GM19397 (cell line): Measurements from ENCODE around the gene RYR1.
"Not testable (repeated sequence)": the region's sequence is repeated elsewhere in the genome, so short reads cannot be mapped to it uniquely, and the experiment has no call there.

ENCODE experiments used
- ATAC-seq: cut with Tn5 transposase; IDR thresholded peaks from one replicate; pipeline ENCODE4 v1.9.1; 2021; ENCODE audit warnings: mild to moderate bottlenecking, moderate library complexity; ENCODE audit not compliant: unreplicated experiment

The RYR1 gene

DNA sequence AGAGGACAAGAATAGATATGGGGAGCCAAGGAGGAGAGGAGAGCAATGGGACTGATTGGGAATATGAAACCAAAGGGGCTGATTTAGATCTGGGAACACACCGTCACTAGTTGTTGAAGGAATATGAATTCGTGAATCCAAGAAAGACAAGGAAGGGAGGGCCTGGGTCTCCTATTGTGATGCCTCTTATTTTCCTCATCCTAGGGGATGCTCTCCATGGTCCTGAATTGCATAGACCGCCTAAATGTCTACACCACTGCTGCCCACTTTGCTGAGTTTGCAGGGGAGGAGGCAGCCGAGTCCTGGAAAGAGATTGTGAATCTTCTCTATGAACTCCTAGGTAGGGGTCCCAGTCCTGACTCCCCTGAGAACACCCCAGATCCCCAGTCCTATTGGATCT, 21.5 kb downstream of the RYR1 start:
- ATAC-seq = no peak

DNA sequence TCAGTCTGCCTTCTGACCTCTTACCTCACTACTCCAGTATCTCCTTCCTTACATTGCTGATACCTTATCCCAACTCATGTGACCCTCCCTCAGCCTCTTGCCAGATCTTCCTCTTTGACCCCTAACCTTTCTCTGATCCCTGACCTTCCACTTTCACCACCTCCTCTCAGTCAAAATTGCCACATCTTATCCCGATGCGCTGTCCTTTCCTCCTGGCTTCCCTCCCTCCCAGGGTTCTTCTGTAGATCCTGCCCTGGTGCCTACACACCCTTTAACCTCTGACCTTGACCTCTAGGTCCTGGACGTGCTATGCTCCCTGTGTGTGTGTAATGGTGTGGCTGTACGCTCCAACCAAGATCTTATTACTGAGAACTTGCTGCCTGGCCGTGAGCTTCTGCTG, 23.7 kb downstream of the RYR1 start:
- ATAC-seq = no peak

DNA sequence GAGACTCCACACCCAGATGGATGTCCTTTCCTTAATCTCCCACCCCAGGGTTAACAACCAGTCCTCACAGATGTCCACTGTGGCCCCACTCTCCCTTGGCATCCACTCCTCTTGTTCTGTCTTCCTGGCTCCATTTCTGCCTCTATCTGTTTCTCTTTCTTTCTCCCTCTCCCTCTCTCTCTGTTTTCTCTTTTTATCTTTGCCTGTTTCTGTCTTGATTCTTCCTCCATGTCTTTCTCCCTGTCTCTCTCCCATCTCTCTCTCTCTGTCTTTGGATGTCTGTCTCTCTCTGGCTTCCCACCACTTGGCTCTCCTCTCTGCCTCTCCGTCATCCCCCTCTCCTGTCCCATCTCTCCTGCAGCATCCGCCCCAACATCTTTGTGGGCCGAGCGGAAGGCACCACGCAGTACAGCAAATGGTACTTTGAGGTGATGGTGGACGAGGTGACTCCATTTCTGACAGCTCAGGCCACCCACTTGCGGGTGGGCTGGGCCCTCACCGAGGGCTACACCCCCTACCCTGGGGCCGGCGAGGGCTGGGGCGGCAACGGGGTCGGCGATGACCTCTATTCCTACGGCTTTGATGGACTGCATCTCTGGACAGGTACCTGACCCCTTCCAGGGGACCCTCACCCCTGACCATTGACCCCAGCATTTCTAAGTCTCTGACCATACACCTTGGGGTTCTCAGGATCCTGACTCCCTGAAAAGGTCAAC, 24.4 kb downstream of the RYR1 start:
- no peak for ATAC-seq

DNA sequence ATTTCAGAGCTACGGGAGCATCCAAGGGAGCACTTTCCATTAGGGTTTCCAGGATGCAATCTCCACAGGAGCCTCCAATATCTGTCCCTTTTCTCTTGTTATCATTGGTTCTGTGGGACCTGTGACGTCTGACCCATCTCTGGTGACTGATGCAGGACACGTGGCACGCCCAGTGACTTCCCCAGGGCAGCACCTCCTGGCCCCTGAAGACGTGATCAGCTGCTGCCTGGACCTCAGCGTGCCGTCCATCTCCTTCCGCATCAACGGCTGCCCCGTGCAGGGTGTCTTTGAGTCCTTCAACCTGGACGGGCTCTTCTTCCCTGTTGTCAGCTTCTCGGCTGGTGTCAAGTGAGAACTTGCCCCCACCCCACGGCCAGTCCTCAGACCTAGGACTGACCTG, 25.5 kb downstream of the RYR1 start:
- ATAC-seq = no peak

DNA sequence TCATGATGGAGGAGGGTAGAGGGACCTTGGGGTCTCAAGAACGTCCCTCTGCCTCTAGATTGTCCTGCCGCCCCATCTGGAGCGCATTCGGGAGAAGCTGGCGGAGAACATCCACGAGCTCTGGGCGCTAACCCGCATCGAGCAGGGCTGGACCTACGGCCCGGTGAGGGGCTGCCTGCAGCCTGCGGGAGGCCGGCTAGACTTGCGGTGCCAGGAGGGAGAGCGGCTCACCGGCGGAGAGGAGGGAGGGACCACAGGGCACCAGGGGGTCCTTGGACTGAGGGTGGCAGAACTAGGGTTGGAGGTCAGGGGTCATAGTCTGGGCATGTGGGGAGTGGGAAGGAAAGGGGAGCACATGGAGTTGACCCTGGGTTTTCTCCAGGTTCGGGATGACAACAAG, 29.9 kb downstream of the RYR1 start:
- ATAC-seq = no peak

DNA sequence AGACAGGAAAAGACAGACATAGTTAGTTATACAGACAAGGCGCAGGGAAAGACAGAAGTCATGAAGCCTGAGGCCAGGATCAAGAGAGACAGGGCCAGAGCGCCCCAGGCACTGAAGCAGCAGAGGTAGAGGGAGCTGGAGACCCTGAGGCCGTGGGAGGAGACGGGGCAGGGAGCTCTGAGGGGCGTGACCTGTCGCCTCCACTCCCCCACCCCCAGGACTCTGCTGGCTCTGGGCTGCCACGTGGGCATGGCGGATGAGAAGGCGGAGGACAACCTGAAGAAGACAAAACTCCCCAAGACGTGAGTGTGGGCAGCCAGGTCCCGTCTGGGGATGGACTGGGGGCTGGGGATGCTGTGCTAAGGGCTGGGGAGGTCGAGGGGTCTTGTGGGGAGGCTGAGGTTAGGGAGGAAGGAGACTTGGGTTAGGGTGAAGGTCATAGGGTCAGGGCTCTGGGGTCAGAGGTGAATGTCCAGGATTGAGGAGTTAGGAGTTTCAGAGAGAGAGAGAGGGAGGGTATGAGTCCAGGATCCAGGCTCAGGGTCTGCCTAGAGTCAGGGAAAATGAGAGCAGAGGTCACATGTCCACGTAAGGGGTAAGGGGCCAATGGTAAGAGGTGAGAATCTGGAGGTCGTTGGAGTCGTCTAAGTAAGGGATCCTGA, 31.1 kb downstream of the RYR1 start:
- ATAC-seq = no peak

DNA sequence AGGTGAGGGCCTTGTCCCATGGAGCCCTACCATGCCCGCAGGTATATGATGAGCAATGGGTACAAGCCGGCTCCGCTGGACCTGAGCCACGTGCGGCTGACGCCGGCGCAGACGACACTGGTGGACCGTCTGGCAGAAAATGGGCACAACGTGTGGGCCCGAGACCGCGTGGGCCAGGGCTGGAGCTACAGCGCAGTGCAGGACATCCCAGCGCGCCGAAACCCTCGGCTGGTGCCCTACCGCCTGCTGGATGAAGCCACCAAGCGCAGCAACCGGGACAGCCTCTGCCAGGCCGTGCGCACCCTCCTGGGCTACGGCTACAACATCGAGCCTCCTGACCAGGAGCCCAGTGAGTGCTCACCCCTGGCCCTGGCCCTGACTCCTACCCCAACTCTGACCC, 32.6 kb downstream of the RYR1 start:
- ATAC-seq = no peak

DNA sequence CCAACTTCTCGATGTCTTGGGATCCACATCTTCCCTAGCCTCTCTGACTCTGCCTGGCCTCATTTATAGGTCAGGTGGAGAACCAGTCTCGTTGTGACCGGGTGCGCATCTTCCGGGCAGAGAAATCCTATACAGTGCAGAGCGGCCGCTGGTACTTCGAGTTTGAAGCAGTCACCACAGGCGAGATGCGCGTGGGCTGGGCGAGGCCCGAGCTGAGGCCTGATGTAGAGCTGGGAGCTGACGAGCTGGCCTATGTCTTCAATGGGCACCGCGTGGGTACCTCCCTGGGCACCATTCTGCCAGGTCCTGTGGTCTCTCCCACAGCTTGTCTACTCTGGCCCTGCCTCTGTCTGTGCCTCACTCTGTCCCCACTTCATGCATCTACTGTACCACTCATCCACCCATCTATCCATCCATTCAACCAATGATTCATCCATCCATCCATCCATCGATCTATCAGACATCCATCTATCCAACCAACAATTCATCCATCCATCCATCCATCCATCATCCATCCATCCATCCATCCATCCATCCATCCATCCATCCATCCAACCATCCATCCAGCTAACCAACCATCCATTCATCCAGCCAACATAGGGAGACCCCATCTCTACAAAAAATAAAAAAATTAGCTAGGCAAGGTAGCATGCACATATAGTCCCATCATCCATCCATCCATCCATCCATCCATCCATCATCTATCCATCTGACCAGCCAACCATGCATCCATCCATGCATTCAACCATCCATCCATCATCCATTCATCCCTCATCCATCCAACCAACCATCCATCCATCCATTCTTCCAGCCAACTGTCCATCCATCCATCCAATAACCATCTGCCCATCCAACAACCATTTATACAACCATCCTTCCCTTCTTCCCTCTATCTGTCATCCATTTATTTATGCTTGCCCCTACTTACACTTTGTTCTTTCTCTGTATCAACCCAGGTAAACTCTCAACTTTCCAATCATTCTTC, 34.3 kb downstream of the RYR1 start:
- ATAC-seq = no peak

DNA sequence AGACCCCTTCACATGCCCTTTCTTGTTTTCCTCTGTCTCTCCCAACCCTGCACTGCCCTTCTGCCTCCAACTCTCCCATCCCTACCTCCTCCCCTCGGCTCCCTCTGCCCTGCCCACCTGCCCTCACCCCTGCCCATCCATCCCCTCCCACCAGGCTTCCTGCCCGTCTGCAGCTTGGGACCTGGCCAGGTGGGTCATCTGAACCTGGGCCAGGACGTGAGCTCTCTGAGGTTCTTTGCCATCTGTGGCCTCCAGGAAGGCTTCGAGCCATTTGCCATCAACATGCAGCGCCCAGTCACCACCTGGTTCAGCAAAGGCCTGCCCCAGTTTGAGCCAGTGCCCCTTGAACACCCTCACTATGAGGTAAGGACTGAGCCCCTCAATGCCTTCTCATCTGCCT, 35.7 kb downstream of the RYR1 start:
- ATAC-seq = no peak

DNA sequence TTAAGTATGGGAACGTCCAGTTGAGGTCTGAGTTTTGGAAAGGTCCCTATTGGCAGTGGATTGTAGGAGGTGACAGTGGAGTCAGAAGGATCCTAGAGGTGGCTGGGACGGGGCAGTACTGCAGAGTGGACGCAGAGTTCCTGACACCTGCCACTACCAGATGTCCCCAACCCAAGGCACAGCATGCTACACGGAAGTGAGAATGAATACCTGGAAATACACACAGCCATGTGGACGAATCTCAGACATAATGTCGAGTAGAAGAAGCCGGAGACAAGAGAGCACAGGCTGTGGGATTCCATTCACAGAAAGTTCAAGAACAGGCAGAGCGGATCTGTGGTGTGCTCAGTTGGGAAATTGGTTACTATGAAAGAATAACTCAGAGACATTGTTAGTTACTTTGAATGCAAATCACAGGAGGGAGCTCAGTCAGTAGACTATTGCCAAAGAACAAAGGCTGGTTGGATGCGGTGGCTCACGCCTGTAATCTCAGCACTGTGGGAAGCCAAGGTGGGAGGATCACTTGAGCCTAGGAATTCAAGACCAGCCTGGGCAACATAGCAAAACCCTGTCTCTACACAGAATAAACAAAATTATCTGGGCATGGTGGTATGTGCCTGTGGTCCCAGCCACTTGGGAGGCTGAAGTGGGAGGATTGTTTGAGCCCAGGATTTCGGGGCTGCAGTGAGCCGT, 37.4 kb downstream of the RYR1 start:
- ATAC-seq = no peak

DNA sequence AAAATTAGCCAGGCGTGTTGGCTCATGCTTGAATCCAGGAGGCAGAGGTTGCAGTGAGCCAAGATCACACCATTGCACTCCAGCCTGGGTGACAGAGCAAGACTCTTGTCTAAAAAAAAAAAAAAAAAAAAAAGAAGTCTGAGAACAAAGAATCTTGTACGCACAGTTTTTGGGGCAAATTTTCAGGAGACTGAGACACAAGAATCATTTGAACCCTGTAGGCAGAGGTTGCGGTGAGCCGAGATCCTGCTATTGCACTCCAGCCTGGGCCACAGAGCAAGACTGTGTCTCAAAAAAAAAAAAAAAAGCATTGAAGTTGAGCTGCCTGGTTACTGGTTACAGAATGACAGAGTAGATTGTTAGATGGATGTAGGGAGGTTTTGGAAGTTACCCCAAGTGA, 39.2 kb downstream of the RYR1 start:
- ATAC-seq = not testable (repeated sequence)

DNA sequence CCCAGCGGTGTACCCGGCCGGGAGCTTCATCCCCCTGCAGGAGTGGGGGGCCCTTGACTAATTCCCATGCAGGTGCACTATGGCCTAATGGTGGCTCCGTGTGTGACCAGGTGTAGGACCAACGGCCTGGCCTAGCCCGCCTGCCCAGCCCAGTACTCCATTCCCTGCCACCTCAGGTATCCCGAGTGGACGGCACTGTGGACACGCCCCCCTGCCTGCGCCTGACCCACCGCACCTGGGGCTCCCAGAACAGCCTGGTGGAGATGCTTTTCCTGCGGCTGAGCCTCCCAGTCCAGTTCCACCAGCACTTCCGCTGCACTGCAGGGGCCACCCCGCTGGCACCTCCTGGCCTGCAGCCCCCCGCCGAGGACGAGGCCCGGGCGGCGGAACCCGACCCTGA, 39.7 kb downstream of the RYR1 start:
- ATAC-seq = no peak

DNA sequence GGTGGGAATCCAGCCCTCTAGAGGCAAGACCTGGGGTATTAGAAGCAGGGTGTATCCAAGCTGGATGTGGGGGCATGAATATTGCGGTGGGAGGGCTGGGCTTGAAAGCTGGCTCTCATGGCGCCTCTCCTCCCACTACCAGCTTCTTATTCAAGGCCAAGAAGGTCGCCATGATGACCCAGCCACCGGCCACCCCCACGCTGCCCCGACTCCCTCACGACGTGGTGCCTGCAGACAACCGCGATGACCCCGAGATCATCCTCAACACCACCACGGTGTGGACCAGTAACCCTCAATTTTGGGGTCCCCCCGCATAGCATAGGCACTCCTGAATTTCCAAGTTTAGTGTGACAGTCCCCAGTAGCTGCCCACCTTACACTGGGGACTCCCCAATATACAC, 41.7 kb downstream of the RYR1 start:
- ATAC-seq = no peak

DNA sequence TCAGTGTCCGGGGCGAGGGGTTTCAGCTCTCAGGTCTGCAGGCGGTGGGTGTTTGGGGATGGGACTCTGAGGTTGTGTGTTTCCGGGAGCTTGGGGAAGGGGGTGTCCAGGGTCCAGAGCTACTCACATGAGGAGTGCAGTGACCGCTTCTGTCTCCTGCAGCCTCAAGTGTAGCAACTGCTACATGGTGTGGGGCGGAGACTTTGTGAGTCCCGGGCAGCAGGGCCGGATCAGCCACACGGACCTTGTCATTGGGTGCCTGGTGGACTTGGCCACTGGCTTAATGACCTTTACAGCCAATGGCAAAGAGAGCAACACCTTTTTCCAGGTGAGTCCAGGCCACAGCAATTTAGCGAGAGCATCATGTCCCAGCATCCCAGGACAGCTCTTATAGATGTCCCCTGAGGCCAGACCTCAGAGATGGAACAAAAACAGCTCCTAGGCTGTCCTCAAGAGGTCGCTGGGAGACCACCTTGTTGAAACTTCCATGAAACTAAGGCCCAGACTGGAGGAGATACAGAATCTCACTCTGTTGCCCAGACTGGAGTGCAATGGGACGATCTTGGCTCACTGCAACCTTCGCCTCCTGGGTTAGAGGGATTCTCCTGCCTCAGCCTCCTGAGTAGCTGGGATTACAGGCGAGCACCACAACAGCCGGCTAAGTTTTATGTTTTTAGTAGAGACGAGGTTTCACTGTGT, 44.9 kb downstream of the RYR1 start:
- ATAC-seq = no peak

DNA sequence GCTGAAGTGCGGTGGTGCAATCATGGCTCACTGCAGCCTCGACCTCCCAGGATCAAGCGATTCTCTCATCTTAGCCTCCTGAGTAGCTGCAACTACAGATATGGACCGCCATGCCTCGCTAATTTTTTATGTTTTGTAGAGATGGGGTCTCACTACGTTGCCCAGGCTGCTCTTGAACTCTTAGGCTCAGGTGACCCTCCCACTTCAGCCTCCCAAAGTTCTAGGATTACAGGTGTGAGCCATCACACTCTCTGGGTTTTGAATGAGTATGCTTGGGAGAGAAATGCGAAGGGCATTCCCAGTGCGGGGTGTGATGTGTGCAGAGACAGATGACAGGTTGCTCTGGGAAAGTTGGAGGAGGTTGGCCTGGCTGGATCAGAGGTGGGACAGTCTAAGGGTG, 49.0 kb downstream of the RYR1 start:
- ATAC-seq = no peak

DNA sequence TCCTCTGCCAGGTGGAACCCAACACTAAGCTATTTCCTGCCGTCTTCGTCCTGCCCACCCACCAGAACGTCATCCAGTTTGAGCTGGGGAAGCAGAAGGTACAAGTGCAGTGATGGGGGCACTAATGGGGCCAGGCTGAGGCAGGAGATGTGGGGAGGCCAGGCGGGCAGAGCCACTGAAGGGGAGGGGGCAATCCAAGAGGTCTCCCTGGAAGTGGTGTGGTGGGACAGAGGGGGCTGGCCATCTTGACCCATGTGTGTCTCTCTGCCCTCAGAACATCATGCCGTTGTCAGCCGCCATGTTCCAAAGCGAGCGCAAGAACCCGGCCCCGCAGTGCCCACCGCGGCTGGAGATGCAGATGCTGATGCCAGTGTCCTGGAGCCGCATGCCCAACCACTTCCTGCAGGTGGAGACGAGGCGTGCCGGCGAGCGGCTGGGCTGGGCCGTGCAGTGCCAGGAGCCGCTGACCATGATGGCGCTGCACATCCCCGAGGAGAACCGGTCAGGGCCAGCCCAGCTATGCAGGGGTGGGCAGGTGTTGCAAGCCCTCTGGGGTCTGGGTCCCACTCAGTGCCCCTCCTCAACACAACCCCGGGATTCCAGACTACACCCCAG, 49.6 kb downstream of the RYR1 start:
- ATAC-seq = no peak

DNA sequence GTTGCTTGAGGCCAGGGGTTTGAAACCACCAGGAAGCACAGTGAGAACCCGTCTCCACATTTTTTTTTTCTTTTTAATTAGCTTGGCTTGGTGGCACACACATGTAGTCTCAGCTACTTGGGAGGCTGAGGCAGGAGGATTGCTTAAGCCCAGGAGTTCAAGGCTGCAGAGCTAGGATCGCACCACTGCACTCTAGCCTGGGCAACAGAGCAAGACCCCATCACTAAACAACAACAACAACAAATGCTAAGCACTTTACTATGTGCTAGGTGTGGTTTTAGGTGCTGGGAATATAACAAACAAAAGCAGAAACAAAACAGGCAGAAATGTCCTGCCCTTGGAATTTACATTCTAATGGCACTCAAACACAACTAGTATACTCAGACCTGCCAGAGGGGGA, 51.3 kb downstream of the RYR1 start:
- no peak for ATAC-seq

DNA sequence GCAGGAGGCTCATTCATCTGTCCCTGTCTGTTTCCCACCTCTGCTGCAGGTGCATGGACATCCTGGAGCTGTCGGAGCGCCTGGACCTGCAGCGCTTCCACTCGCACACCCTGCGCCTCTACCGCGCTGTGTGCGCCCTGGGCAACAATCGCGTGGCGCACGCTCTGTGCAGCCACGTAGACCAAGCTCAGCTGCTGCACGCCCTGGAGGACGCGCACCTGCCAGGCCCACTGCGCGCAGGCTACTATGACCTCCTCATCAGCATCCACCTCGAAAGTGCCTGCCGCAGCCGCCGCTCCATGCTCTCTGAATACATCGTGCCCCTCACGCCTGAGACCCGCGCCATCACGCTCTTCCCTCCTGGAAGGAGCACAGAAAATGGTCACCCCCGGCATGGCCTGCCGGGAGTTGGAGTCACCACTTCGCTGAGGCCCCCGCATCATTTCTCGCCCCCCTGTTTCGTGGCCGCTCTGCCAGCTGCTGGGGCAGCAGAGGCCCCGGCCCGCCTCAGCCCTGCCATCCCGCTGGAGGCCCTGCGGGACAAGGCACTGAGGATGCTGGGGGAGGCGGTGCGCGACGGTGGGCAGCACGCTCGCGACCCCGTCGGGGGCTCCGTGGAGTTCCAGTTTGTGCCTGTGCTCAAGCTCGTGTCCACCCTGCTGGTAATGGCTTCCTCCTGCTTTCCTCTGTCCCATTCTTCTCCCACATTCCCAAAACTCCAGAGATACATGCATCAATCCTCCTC, 52.2 kb downstream of the RYR1 start:
- ATAC-seq = no peak

DNA sequence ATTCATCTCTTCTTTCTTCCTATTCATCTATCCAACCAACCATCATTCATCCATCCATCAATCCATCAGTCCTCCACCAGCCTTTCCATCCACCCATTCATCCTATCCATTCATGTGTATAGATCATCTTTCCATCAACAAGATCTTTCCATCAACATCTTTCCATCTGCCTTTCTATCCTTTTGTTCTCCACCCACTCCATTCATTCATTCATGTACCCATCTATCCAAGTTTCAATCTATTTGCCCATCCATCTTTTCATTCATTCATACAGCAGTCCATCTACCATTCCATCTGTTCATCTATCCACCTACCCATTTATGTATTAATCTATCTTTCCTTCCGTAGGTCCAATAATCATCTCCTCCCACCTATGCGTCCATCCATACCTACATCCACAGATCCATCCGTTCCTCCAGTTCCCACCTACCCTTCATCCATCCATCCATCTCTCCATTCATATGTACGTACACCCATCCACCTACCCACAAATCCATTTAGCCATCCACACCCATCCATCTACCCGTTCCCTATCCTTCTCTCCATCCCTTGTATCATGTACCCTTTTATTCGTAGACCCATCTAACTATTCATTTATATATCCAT, 53.3 kb downstream of the RYR1 start:
- ATAC-seq = no peak
